ENCODE results near the gene CDH23.

- no peak for TF ChIP-seq EZH2 (IDR thresholded peaks at IDR 0.05; ENCODE audit: low read length, missing control alignments)
- no peak for TF ChIP-seq CTCF (conservative IDR thresholded peaks at IDR 0.05 in 1 of 2, IDR thresholded peaks at IDR 0.05 in 1 of 2; ENCODE audit: low read depth in 1 of 2, low read length in 2 of 2)
Observed at GRCh38 chr10:71537125-71537524, 140.4 kb downstream of the CDH23 start.

Data from fibroblast of lung (primary cell).